ENCODE measurements around the gene CAMTA1. TPM values are rescaled to one million over a fixed set of nuclear protein-coding genes. Genes with fewer than 3 reads are reported as not detected.

The CAMTA1 gene
- total RNA-seq, 1 donor from 2014 or later: 69.9 TPM

DNA sequence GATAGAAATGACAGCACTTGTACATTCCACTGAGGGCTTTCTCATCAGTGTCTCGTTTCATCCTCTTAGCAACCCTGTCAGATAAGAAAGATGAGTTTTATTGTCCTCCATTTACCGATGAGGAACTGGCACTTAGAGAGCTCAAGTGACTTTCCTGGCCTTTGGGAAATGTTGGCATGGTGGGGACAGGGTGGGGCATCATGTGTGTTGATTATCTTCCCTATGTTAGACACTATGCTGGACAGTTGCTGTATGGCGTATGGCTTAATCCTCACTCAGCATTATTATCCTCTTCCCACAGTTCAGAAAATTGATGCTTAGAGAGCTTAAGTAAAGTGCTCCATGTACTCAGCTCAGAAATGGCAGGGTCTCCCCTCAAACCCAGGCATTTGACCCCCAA, 163.2 kb downstream of the CAMTA1 start:
- Mint-ChIP-seq H3K27me3 (peaks cover 4% of the 10 kb centered on the region), H3K4me3 (no peak overlapping the region), H3K9me3 (no peaks in the 10 kb centered on the region), H3K36me3 (ENCODE audit: low read depth) (no peaks in the 10 kb centered on the region), H3K4me1 (no peaks in the 10 kb centered on the region), H3K27ac (no peak overlapping the region)
- DNase-seq: no peak
- intact Hi-C loops (cut with micrococcal nuclease): no loop called here

DNA sequence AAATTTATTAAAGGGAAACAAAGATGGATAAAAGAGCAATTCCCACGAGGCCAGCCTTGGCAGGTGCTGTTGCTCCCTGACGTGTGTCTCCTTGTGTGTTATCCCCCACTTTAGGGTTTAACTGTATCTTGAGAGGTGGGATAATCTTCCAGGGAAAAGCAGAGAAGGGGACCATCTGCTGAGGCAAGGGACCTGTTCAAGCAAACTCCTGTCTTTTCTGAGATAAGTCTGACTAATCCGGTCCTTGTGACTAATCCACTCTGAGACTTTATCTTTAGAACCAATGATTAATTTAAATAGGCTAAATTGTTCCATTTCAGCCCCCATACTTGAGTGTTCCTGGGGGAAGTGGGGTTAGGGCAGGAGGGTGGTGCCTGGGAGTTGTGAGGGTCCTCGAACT, 163.6 kb downstream of the CAMTA1 start:
- Mint-ChIP-seq H3K4me3 (no peak overlapping the region), H3K36me3 (ENCODE audit: low read depth) (no peaks in the 10 kb centered on the region), H3K27me3 (peaks cover 4% of the 10 kb centered on the region), H3K27ac (no peak overlapping the region), H3K9me3 (no peaks in the 10 kb centered on the region), H3K4me1 (no peaks in the 10 kb centered on the region)
- intact Hi-C loops (cut with micrococcal nuclease): no loop called here
- no peak for DNase-seq

DNA sequence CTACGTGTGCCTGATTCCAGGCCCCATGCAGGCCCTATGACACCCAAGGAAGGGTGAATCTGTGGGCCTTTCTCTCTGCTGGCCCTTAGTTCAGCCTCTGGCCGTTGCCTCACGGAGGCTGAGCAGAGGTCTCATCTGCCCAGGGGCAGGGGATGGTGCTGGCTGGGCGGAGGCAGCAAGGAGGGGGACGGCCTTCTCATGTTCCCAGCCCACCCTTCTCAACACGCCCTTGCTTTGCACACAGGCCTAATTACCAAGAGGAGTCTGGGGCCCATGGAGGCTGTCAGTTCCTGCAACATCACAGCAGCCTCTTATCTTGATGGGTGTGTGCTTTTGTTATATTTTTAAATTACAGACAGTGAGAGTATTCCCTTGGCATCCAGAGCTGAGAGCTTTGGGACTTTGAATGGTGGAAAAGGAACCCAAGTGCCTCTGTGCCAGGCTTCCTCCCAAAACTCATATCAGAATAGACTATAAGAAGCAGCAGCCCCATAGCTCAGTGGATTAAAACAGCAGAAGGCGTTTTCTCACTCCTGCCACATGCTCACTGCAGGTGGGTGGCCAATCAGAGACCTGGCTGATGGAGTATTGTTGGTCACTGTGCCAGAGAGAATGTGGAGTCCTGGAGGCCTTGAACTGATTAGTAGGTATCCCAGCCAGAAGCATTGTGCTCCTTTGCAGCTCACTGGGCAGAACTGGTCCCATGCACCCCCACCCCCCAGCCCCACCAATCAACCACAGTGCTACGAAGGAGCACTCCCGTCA, 164.9 kb downstream of the CAMTA1 start:
- H3K9me3 Mint-ChIP-seq: no peaks in the 10 kb centered on the region
- no peak for DNase-seq
- H3K4me3 Mint-ChIP-seq: no peak overlapping the region
- no peaks in the 10 kb centered on the region for H3K4me1 Mint-ChIP-seq
- H3K27me3 Mint-ChIP-seq: peaks cover 3% of the 10 kb centered on the region
- intact Hi-C loops (cut with micrococcal nuclease): no loop called here
- no peak overlapping the region for H3K27ac Mint-ChIP-seq
- no peaks in the 10 kb centered on the region for H3K36me3 Mint-ChIP-seq (ENCODE audit: low read depth)

DNA sequence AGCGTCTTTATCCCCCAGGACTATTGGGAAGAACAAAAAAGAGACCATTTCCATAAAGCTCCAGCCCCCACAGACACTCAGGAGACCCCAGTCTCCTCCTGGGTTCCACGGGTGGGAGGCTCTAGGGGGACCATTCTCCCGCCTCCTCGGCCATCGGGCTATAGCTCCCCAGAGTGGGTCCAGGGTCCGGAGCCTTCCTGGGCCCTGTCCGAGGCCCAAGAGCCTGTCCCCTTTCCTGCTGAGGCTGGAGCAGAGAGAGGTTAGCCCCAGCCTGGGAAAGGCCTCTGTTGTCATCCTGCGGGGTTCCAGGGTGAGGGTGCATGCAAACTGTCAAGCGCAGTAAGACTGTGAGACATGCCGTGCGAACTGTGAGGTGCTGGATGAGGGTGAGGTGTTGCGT, 166.3 kb downstream of the CAMTA1 start:
- no peaks in the 10 kb centered on the region for H3K9me3 Mint-ChIP-seq

DNA sequence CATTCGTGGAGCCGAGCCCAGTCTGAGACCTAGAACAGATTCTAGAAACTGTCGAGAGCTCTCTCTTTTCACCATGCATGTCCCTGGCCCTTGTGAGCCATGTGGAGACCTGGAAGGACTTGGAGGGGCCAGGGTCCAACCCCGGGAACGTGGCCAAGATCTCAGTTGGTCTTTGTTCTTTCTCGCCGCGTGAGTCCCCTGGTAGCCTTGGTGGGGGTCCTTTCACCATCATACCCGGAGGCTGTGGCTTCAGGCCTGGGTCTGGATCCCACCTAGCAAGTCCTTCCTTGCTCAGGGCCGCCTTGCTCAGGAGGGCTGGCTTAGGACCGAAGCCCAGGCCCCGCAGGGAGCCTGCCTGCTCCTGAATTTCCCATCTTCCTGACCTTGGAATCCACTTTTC, 168.0 kb downstream of the CAMTA1 start:
- no peak for DNase-seq
- Mint-ChIP-seq H3K36me3 (ENCODE audit: low read depth) (no peaks in the 10 kb centered on the region), H3K27me3 (no peaks in the 10 kb centered on the region), H3K27ac (no peak overlapping the region), H3K4me3 (no peak overlapping the region), H3K4me1 (no peaks in the 10 kb centered on the region), H3K9me3 (no peaks in the 10 kb centered on the region)
- intact Hi-C loops (cut with micrococcal nuclease): no loop called here

More for the DNA sequence above, 166.3 kb downstream of the CAMTA1 start:
- intact Hi-C loops (cut with micrococcal nuclease): no loop called here
- no peak overlapping the region for H3K4me3 Mint-ChIP-seq
- no peaks in the 10 kb centered on the region for H3K36me3 Mint-ChIP-seq (ENCODE audit: low read depth)
- H3K27me3 Mint-ChIP-seq: peaks cover 3% of the 10 kb centered on the region
- H3K27ac Mint-ChIP-seq: no peak overlapping the region
- H3K4me1 Mint-ChIP-seq: no peaks in the 10 kb centered on the region
- DNase-seq: no peak

DNA sequence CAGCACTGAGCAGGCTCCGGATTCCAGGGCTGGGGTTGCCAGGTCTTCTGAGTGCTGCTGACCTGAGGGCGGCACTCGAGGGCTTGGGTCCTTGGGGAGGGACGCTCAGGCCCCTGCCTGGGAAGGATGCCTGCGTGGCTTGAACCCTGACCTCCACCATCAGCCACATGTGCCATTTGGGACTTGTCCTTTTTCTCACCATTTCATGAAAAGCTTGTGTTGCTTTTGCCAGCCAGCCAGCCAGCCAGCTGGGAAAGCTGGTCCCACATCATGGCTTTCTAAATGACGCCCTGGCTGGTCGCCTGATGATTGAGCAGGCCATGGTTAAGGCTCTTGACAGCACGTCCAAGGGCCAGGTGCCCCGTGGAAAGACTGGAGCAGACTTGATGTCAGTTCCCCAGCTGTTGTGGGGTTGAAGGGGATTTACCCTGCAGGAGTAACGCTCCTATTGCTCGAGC, 168.7 kb downstream of the CAMTA1 start:
- H3K9me3 Mint-ChIP-seq: no peaks in the 10 kb centered on the region
- H3K27me3 Mint-ChIP-seq: no peaks in the 10 kb centered on the region
- H3K4me3 Mint-ChIP-seq: no peak overlapping the region
- H3K27ac Mint-ChIP-seq: no peak overlapping the region
- DNase-seq: no peak
- H3K36me3 Mint-ChIP-seq (ENCODE audit: low read depth): no peaks in the 10 kb centered on the region
- no peaks in the 10 kb centered on the region for H3K4me1 Mint-ChIP-seq
- intact Hi-C loops (cut with micrococcal nuclease): no loop called here

DNA sequence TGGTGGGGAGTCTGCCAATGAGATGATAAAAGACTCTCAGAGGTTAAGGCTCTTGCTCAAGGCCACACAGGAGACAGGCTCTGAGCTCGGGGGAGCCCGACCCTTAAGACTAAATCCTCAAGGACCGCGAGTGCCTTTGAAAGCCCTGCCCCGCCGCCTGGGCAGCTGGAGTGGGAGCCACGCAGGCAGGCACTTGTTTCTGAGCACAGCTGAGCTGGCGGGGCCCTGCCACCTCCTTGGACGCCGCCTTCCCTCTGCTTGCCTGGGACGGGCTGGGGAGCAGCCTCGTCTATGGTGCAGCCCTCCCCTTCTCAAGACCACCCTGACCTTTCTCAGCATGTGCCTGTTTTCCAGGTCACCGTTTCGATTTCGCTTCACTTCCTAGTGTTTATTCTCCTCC, 169.3 kb downstream of the CAMTA1 start:
- Mint-ChIP-seq H3K4me1 (no peaks in the 10 kb centered on the region), H3K36me3 (ENCODE audit: low read depth) (no peaks in the 10 kb centered on the region), H3K4me3 (no peak overlapping the region), H3K9me3 (no peaks in the 10 kb centered on the region), H3K27me3 (no peaks in the 10 kb centered on the region), H3K27ac (no peak overlapping the region)
- intact Hi-C loops (cut with micrococcal nuclease): no loop called here
- no peak for DNase-seq

DNA sequence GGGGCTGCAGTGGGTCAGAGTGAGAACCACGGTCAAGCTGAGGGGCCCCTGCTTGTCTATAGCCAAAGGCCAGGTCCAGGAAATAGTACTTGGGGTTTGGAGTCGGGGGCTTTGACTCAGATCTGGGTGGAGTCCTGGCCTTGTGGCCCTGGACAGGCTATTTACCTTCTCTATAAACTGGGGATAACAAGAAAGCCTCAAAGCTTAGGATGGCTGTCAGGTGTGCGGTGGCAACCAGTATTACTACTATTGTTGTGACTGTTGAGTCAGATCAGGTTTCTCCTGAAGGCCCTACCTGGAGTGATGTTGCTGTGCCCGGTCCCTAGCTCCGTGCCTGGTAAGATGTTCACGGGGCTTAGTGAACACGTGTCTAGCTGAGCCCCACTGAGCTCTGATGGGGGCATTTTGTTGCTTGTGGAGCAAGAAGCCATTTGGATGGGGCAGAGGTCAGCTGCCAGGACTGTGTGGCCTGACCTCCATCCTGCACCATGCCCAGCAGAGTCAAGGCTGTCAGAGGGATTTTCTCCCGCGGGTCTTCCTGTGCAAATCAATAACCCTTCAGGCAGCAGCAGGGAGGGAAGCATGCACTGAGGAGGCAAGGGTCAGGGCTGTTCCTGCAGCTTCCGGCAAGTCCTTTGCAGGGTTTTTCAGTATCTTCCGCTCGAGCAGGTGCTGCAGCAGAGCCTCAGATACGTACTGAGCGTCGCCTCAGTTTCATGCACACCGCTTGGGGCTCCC, 170.3 kb downstream of the CAMTA1 start:
- Mint-ChIP-seq H3K27me3 (peaks cover 4% of the 10 kb centered on the region), H3K36me3 (ENCODE audit: low read depth) (no peaks in the 10 kb centered on the region), H3K4me3 (no peak overlapping the region), H3K27ac (no peak overlapping the region), H3K9me3 (no peaks in the 10 kb centered on the region), H3K4me1 (no peaks in the 10 kb centered on the region)
- intact Hi-C loops (cut with micrococcal nuclease): no loop called here
- no peak for DNase-seq

DNA sequence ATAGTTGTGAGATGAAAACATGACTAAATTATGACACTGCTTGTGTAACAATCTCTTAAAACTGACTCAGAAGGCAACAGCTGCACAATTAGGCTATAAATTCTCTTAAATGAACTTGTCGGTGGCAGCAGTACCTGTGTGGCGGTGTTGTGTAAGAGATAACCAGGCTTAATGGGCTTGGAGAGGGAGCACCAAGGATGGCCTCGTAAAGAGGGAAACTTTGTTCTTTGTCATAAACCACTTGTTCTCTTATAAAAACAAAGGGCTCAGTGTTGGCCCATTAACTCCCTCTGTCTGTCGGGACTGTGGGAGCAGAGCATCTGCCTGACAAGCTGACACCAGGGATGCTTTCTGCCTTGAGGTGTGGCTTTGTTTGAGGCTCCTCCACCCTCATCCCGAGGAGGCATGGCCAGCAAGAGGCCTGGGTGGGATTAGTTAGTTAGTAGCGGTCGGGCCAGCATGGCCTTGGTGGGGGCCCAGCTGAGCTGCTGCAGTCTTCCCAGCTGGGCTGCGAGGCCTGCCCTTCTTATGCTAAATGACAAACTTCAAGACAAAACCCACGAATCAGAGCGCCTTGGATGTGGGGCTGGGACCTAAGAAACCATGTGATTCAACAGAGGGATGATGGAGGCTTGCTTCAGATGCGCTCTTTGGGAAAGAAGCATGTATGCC, 171.4 kb downstream of the CAMTA1 start:
- DNase-seq: no peak
- Mint-ChIP-seq H3K4me3 (no peak overlapping the region), H3K27ac (no peak overlapping the region), H3K9me3 (no peaks in the 10 kb centered on the region), H3K36me3 (ENCODE audit: low read depth) (no peaks in the 10 kb centered on the region), H3K4me1 (no peaks in the 10 kb centered on the region), H3K27me3 (peaks cover 10% of the 10 kb centered on the region)
- intact Hi-C loops (cut with micrococcal nuclease): no loop called here

DNA sequence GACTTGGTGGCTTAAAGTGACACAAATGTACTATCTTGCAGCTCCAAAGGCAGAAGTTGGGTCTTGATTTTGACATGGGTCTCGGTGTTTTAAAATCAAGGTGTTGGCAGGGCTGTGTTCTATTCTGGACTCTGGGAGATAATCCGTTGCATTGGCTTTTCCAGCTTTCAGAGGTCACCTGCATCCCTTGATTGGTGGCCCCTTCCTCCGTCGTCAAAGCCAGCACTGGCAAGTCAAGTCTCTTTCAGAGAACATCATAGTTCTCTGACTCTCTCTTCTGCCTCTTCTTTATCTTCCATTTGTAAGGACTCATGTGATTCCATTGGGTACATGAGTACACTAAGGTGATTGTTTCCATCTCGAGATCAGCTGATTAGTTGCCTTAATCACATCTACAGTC, 172.1 kb downstream of the CAMTA1 start:
- Mint-ChIP-seq H3K27me3 (peaks cover 13% of the 10 kb centered on the region), H3K9me3 (no peaks in the 10 kb centered on the region), H3K27ac (no peak overlapping the region), H3K4me1 (no peaks in the 10 kb centered on the region), H3K4me3 (no peak overlapping the region), H3K36me3 (ENCODE audit: low read depth) (no peaks in the 10 kb centered on the region)
- DNase-seq: no peak
- intact Hi-C loops (cut with micrococcal nuclease): no loop called here

DNA sequence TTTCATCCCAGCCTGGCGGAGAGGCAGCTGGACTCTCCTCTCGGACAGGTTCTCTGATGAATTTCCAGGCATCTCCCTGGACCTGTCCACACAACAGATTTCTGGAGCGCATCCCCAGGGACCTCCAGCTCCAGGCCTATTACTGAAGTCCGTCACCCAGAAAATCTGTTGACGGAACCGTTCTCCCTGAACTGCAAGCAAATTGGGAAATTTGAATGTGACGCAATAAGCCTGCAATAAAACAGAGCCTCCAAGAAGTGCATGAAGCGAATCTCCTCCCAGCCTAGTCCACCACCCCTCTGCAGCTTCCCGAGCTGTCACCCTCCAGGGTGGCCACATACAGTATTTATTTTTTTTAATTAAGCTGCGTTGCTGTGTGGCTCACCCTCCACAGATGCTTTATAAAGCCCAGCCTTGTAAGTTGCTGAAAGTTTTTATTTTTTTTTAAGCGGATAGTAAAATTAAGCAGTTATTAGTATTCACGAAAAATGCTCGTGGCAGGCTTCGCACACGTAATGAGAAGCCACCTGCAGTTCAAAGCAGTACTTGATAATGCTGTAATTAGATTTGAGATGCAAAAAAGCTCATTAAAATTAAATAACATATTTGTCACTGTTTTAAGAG, 173.3 kb downstream of the CAMTA1 start:
- DNase-seq: no peak
- intact Hi-C loops (cut with micrococcal nuclease): no loop called here
- peaks cover 16% of the 10 kb centered on the region for H3K27me3 Mint-ChIP-seq
- no peak overlapping the region for H3K4me3 Mint-ChIP-seq
- H3K36me3 Mint-ChIP-seq (ENCODE audit: low read depth): no peaks in the 10 kb centered on the region
- H3K4me1 Mint-ChIP-seq: peaks cover 8% of the 10 kb centered on the region
- H3K27ac Mint-ChIP-seq: no peak overlapping the region
- no peaks in the 10 kb centered on the region for H3K9me3 Mint-ChIP-seq

DNA sequence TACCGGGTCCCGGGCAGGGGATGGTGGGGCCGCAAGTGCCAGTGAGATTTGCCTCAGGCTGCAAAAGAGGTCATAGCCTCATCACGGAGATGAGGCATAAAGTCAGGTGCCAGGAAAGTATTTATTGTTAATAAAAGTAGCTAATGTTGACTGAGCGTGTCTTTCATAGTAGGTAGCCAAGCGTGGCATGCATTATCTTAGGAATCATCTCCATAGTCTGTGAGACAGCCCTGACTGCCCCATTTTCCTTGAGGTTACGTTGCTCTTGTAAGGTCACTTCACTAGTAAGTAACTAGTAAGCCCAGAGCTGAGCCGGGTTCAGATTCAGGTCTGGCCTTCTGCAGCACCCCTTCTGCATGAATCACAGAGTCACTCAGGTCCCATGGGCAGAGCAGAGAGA, 174.2 kb downstream of the CAMTA1 start:
- H3K4me1 Mint-ChIP-seq: peaks cover 12% of the 10 kb centered on the region
- H3K27me3 Mint-ChIP-seq: peaks cover 20% of the 10 kb centered on the region
- intact Hi-C loops (cut with micrococcal nuclease): no loop called here
- H3K36me3 Mint-ChIP-seq (ENCODE audit: low read depth): no peaks in the 10 kb centered on the region
- H3K27ac Mint-ChIP-seq: no peak overlapping the region
- DNase-seq: no peak
- H3K9me3 Mint-ChIP-seq: no peaks in the 10 kb centered on the region
- no peak overlapping the region for H3K4me3 Mint-ChIP-seq

DNA sequence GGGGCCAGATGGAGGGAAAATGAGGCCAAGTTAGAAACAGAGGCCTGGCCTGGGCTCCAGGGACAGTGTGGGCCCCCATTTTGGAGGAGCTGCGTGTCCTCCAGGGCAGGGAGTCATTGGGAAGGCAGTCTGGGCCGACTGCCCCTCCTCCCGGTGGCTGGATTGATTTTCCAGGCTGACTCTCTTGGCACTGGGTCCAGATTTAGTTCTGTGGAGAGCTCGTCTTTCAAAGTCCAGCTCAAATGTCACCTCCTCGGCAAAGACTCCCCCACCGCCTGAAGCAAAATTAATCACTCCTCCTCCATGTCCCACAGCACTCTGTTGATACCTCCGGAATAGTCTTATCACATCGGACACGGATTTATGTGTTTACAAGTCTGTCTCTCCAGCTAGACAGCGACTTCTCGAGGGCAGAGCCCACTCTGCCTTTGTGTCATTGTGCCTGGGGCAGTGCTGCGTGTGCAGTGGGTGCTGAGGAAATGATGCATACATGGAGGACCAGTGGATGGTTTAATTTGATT, 175.1 kb downstream of the CAMTA1 start:
- intact Hi-C loops (cut with micrococcal nuclease): no loop called here
- Mint-ChIP-seq H3K36me3 (ENCODE audit: low read depth) (no peaks in the 10 kb centered on the region), H3K4me1 (peaks cover 12% of the 10 kb centered on the region), H3K27me3 (peaks cover 26% of the 10 kb centered on the region), H3K9me3 (no peaks in the 10 kb centered on the region), H3K4me3 (no peak overlapping the region), H3K27ac (no peak overlapping the region)
- DNase-seq: no peak

DNA sequence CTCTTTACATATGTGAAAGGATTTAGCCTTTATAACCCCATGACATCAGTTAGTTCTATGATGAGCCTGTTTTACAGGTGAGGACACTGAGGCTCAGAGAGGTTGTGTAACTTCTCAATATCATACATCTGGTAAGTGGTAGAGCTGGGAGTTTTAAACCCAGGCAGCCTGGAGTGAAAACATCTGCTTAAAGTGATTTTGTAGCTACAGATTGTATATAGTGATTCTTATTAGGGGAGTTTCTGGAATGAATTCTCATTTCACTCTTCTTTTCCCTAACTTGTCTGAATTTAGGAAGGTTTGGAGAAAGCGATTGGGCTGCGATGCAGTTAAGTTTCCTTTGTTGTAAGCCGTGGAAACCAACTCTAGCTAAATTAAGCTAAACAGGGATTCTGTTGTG, 175.6 kb downstream of the CAMTA1 start:
- no peaks in the 10 kb centered on the region for H3K36me3 Mint-ChIP-seq (ENCODE audit: low read depth)
- H3K9me3 Mint-ChIP-seq: no peaks in the 10 kb centered on the region
- H3K4me3 Mint-ChIP-seq: no peak overlapping the region
- H3K4me1 Mint-ChIP-seq: peaks cover 12% of the 10 kb centered on the region
- intact Hi-C loops (cut with micrococcal nuclease): no loop called here
- H3K27ac Mint-ChIP-seq: no peak overlapping the region
- DNase-seq: no peak
- peaks cover 26% of the 10 kb centered on the region for H3K27me3 Mint-ChIP-seq
